HG03575 (cell line): ENCODE results near the gene PSENEN.
A peak's percentile ranks its signal among the peaks of the same experiment; 100 is the strongest.

Experiments
- ATAC-seq: cut with Tn5 transposase; IDR thresholded peaks from one replicate; pipeline ENCODE4 v1.9.1; 2021; ENCODE audit not compliant: unreplicated experiment, insufficient number of reproducible peaks, low FRiP score; ENCODE audit errors: extremely low read depth

The PSENEN gene

DNA sequence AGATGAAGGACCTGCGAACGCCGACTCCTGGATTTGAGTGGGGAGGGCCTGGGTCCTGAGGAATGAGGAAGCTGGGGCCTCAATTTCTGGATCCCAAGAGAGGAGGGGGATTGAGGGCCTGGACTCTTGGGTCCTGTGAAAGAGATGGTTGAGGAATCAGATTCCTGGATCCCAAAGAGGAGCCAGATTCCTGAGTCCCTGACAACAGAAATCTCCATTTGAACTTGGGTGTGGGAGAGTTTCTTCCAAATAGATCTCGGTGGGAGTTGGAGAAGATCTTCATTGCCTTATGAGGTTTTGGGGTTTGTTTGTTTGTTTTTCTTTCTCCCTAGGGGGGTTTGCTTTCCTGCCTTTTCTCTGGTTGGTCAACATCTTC lies 624 bp downstream of the PSENEN start:
- ATAC-seq = no peak

DNA sequence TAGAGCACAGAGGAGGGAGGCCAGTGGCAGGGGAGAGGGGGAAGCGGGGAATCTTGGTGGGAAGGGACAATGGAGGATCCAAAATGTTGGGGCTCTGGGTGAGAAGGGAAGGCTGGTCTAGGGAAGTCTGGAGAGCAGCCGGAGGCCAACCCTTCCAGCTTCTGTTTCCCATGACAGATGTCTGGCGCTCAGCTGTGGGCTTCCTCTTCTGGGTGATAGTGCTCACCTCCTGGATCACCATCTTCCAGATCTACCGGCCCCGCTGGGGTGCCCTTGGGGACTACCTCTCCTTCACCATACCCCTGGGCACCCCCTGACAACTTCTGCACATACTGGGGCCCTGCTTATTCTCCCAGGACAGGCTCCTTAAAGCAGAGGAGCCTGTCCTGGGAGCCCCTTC lies 1.1 kb downstream of the PSENEN start:
- no peak for ATAC-seq

DNA sequence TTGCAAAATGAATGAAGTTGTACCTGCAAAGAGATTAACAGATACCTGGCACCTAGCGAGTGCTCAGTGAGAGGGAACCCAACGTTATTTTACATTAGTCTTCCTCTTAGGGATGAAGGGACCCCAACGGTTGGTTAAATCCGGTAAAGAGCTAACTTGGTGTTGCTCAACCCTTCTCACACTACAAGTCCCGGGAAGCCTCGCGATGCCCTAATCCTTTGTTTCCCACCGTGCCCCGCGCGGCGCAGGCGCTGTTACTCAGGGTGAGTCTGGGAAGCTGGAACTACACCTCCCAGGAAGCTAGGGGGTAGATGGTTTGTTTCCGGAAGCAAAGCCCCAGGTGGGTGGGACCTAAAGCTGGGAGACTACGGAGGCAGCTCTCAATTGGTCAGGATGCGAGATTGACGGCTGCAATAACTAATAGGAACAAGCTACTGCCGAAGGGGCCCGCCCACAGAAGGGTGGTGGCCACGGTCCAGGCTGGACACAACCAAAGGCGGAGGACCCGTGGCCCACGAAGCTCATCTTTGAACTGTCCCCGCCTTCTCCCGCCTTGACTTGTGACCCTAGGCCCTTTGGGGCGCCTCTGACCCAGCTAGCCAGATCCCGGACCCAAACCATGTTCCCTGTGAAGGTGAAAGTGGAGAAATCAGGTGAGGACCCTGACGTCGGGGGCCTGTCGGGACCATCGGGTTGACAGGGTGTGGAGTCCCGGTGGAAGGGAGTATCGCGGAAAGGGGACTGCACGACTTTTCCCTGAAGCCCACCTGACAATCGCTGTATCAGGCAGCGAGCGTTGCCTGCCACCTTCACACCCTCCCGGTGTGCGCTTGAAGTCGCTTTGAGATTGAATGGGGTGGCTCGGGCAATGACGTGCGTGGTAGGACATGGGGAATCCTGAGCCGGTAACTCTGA lies 2.9 kb downstream of the PSENEN start, which contains the start of gene LIN37:
Gene LIN37 (plus strand): TSS at position 471 of the 915 bp plus-strand sequence. CDS start 149 bp downstream, at position 620.
- ATAC-seq = peak; percentile 48

- ATAC-seq = no peak
Measured at GRCh38 chr19:35750167-35750566, 4.7 kb downstream of the PSENEN start.

DNA sequence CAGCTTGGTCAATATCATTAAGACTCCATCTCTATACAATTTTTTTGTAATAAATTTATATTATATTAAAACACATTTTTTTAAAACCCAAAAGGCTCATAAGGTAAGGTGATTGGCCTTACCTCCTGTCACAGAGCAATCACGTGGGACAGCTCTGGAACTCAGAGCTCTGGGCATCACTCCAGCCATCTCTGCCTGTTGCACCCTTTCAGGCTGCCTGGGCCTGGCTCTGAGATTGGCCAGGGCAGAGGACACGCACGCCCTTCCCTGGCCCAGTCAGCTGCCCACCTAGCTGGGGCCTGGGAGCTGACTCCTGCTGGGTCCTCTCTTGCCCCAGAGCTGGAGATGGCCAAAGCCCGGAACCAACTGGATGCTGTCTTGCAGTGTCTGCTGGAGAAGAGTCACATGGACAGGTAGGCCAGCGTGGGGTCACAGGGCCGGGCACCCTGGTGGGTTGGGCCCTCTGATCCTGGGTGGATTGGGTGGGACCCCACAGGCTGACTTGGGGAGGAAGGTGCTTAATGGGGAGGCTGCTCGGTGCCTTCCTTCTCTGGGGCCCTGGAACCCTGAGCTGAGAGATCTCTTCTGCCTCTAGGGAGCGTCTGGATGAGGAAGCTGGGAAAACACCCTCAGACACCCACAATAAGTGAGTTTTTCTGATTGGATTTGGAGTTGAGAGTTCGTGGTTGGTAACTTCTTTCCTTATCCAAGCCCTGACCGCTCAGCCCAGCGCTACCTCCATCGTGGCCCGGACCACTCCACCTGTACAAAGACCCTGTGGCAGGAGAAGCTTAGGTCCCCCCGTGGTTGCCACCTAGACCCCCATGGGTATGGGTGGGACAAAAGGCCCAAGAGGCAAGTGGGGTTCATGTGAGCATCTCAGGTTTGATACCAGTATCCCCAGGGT lies 6.6 kb downstream of the PSENEN start:
- no peak for ATAC-seq

GRCh38 chr19:35752746-35753350 lies 7.4 kb downstream of the PSENEN start:
- ATAC-seq = no peak

DNA sequence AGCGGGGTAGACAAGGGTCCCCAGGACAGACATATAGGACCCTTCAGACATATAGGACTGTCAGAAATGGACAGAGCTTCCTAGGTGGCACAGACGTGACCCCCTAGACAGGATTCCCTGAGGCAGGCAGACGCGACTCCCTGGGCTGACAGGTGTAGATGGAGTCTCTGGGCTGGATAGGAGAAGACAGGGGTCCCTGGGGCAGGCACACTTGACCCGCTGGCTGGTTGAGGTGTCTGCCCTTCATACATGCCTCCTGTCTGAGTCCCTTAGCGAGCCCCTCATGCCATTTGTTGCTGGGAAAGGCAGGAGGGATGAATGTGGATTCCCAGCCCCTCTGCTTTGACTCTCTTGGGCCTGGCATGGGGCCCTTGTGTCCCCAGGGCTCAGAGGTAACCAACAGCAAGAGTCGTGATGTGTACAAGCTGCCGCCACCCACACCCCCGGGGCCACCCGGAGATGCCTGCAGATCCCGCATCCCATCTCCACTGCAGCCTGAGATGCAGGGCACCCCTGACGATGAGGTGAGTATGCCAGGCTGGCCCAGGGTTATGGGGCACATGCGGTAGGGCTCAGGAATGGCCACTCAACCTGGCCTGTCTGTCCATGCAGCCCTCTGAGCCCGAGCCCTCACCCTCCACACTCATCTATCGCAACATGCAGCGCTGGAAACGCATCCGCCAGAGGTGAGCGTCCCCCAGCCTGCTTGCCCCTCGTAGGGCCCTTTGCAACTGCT lies 8.4 kb downstream of the PSENEN start:
- ATAC-seq = no peak

DNA sequence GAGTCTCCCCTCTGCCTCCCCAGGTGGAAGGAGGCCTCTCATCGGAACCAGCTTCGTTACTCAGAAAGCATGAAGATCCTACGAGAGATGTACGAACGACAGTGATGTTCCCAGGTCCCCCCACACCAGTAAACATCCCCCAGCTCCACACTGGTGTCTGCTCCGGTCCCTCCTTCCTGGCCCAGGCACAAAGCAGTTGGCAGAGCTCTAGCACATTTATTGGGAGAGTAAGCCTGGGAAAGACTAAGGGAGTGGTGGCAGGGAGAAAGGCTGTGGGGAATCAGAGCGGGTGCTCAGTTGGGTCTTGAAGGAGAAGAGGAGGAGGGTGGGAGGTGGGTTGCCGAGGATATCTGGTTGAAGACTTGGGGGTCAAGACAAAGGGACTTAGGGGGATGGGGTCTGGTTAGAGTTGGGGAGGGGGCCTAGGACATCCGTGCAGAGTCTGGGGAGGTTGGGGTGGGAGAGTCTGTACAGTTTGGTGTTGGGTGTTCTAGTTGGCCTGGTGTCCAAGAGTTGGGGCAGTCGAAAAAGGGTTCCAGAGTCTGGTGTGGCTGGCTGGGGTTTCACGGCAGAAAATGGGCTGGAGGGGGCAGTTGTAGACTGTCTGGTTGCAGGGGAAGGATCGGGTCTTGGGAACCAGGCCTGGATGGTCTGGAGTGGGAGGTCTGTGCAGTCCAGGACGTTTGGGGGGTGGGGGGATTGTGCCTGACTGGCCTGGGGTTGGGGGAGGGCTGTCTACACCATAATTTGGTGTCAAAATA lies 9.1 kb downstream of the PSENEN start:
- ATAC-seq = no peak

- no peak for ATAC-seq
Measured at GRCh38 chr19:35755131-35755549, 9.7 kb downstream of the PSENEN start.

DNA sequence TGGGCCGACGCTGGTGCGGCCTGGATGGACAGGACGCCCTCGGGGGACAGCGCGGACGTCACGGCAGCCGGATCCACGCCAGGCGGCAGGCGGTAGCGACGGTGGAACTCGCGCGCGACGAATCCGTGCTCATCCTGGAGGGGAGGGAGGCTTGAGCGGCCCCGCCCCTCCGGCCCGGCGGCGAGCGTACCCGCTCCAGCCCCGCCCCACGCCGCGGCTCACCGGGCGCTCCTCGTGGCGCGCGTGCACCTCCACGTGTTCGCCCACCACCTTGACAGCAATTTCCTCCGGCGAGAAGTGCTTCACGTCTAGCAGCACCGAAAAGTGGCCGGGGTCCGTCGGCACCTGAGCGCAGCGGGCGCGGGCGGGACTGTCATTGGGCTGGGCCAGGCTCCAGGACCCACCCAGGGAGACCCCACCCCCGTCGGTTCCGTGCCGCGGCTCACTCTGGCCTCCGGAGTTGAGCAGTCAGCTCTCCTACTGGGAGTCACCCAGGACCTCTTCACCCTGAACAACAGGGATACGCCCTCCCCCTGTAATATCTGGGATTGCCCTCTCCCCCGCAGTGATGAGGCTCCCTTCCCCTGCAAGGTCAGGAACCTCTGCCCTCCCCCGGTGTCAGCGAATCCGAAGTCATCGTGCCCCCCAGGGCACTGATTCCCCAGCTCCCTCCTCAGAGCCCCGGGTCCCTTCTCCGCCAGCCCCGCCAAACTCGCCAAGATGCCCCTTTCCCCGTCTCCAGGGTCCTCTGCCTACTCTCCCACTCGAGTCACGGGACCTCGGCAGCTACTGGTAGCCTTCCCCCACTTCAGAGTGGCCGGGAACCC lies 10.3 kb downstream of the PSENEN start:
- no peak for ATAC-seq

GRCh38 chr19:35756377-35757230 lies 11.2 kb downstream of the PSENEN start, which contains the start of gene HSPB6:
HSPB6 (minus strand) TSS chr19:35757029; CDS start chr19:35757008, 21 bp downstream.
- ATAC-seq = no peak

- no peak for ATAC-seq
Measured at GRCh38 chr19:35757231-35757748, 11.8 kb downstream of the PSENEN start.

GRCh38 chr19:35757749-35758608 lies 12.5 kb downstream of the PSENEN start, which contains the start of gene PROSER3:
PROSER3 (plus strand) TSS chr19:35758176; CDS start chr19:35758216, 40 bp downstream.
- ATAC-seq = peak; percentile 67

- ATAC-seq = no peak
Measured at GRCh38 chr19:35759697-35760096, 14.2 kb downstream of the PSENEN start.

DNA sequence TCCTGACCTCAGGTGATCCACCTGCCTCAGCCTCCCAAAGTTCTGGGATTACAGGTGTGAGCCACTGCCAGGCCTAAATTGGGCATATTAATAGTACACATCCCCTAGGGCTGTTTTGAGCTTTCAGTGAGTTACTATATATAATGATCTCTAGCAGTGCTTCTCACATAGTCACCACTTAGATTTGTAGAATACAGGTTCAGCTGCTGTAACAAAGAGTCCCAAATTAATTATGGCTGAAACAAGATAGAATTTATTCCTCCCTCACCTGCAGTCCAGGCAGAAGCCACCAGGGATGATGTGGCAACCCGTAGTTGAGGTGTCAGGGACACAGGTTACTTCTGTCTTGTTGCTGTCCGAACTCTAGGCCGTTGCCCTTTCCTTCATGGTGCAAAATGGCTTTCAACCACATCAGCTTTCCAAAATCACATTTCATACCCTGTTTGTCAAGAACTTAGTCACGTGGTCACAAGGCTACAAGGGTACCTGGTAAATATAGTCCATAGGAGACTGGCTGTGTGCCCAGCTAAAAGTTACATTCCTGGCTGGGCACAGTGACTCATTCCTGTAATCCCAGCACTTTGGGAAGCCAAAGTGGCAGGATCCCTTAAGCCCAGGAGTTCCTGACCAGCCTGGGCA lies 15.4 kb downstream of the PSENEN start:
- no peak for ATAC-seq
